ENCODE results near the gene GPR18. TPM values are rescaled to one million over a fixed set of nuclear protein-coding genes. Genes with fewer than 3 reads are reported as not detected.

Gene GPR18
- total and polyA plus RNA-seq, 3 donors from 2014 or later = 8.5 to 18.0 (median 16.6) TPM

GRCh38 chr13:99265821-99266426 lies 7.7 kb upstream of the GPR18 start:
- Histone ChIP-seq H3K4me3 (no peak overlapping the region), H3K4me1 (peaks cover 22% of the 10 kb centered on the region), H3K27me3 (no peaks in the 10 kb centered on the region), H3K27ac (no peak overlapping the region), H3K36me3 (ENCODE audit: low read depth, missing control alignments) (no peaks in the 10 kb centered on the region), H3K9me3 (no peaks in the 10 kb centered on the region)
- 45% methylated on average over 3 of the region's 3 CpGs for WGBS, 2 donors
- DNase-seq = no peak
- no peak for TF ChIP-seq POLR2A (IDR thresholded peaks at IDR 0.05)
- peak in 2 of 3 experiments; percentile 34 to 47 for TF ChIP-seq CTCF (IDR thresholded peaks at IDR 0.05)
- intact Hi-C loops (cut with DNase I; ENCODE audit: low total_unique reads) = no loop called here

GRCh38 chr13:99265162-99265800 lies 7.1 kb upstream of the GPR18 start:
- Histone ChIP-seq H3K9me3 (no peaks in the 10 kb centered on the region), H3K36me3 (ENCODE audit: low read depth, missing control alignments) (no peaks in the 10 kb centered on the region), H3K27ac (no peak overlapping the region), H3K27me3 (no peaks in the 10 kb centered on the region), H3K4me3 (no peak overlapping the region), H3K4me1 (peaks cover 23% of the 10 kb centered on the region)
- no peak for DNase-seq
- intact Hi-C loops (cut with DNase I; ENCODE audit: low total_unique reads) = no loop called here
- TF ChIP-seq POLR2A (IDR thresholded peaks at IDR 0.05) = no peak
- TF ChIP-seq CTCF (IDR thresholded peaks at IDR 0.05) = no peak
- WGBS, 2 donors = 84 to 90% methylated on average over 8 of the region's 8 CpGs

GRCh38 chr13:99264051-99264450 lies 5.9 kb upstream of the GPR18 start:
- no peaks in the 10 kb centered on the region for H3K36me3 ChIP-seq (ENCODE audit: low read depth, missing control alignments)
- H3K4me1 ChIP-seq = peaks cover 20% of the 10 kb centered on the region
- intact Hi-C loops (cut with DNase I; ENCODE audit: low total_unique reads) = no loop called here
- no peak overlapping the region for H3K4me3 ChIP-seq
- DNase-seq = no peak
- no peaks in the 10 kb centered on the region for H3K9me3 ChIP-seq
- TF ChIP-seq POLR2A (IDR thresholded peaks at IDR 0.05) (no peak), CTCF (IDR thresholded peaks at IDR 0.05) (no peak)
- no peaks in the 10 kb centered on the region for H3K27me3 ChIP-seq
- H3K27ac ChIP-seq = no peak overlapping the region
- 33 to 75% methylated on average over 1 of the region's 1 CpG for WGBS, 2 donors

- intact Hi-C loops (cut with DNase I; ENCODE audit: low total_unique reads) = no loop called here
- no peak for DNase-seq
- Histone ChIP-seq H3K4me3 (no peak overlapping the region), H3K4me1 (peaks cover 13% of the 10 kb centered on the region), H3K27me3 (no peaks in the 10 kb centered on the region), H3K9me3 (no peaks in the 10 kb centered on the region), H3K36me3 (ENCODE audit: low read depth, missing control alignments) (no peaks in the 10 kb centered on the region), H3K27ac (no peak overlapping the region)
- 80 to 86% methylated on average over 7 of the region's 7 CpGs for WGBS, 2 donors
- no peak for TF ChIP-seq CTCF (IDR thresholded peaks at IDR 0.05)
- no peak for TF ChIP-seq POLR2A (IDR thresholded peaks at IDR 0.05)
Observed at GRCh38 chr13:99263126-99263785, 5.1 kb upstream of the GPR18 start.
